T-helper 2 cell treated with Interferon-gamma antibody and Interleukin-4, amounts not matched to agents 5 μg/mL and 100 μg/mL, for 36 hours (primary cell): ENCODE measurements around the gene TPSD1.
"Not testable (repeated sequence)": the region's sequence is repeated elsewhere in the genome, so short reads cannot be mapped to it uniquely, and the experiment has no call there.

Experiments
- DNase-seq: peaks from one replicate; pipeline ENCODE4 v3.0.0; 2021; ENCODE audit warnings: low spot score
- H3K27ac Mint-ChIP-seq: one replicate; pipeline ENCODE4 v1.8.0; 2021; ENCODE audit warnings: mild to moderate bottlenecking, mixed read lengths
- H3K27me3 Mint-ChIP-seq: one replicate; pipeline ENCODE4 v1.8.0; 2021; ENCODE audit warnings: low read depth, mixed read lengths
- H3K36me3 Mint-ChIP-seq: one replicate; pipeline ENCODE4 v1.8.0; 2021; ENCODE audit warnings: low read depth, mixed read lengths
- H3K4me1 Mint-ChIP-seq: one replicate; pipeline ENCODE4 v1.8.0; 2021; ENCODE audit warnings: low read depth, mixed read lengths
- H3K4me3 Mint-ChIP-seq: one replicate; pipeline ENCODE4 v1.8.0; 2022; ENCODE audit warnings: mild to moderate bottlenecking, moderate library complexity, mixed read lengths
- H3K9me3 Mint-ChIP-seq: one replicate; pipeline ENCODE4 v1.8.0; 2021; ENCODE audit warnings: mixed read lengths

The TPSD1 gene

GRCh38 chr16:1282324-1282973 is 26.6 kb downstream of the TPSD1 start:
- Mint-ChIP-seq H3K4me1 (no peaks in the 10 kb centered on the region), H3K4me3 (no peak overlapping the region), H3K36me3 (no peaks in the 10 kb centered on the region), H3K9me3 (no peaks in the 10 kb centered on the region), H3K27me3 (no peaks in the 10 kb centered on the region), H3K27ac (no peak overlapping the region)
- no peak for DNase-seq

- Mint-ChIP-seq H3K9me3 (no peaks in the 10 kb centered on the region), H3K36me3 (no peaks in the 10 kb centered on the region), H3K4me1 (no peaks in the 10 kb centered on the region), H3K4me3 (no peak overlapping the region), H3K27me3 (peaks cover 2% of the 10 kb centered on the region), H3K27ac (no peak overlapping the region)
- no peak for DNase-seq
Observed at GRCh38 chr16:1283296-1283695, 27.4 kb downstream of the TPSD1 start.

GRCh38 chr16:1283996-1284616 is 28.2 kb downstream of the TPSD1 start:
- H3K4me3 Mint-ChIP-seq, result no peak overlapping the region
- H3K36me3 Mint-ChIP-seq, result no peaks in the 10 kb centered on the region
- H3K27me3 Mint-ChIP-seq, result peaks cover 4% of the 10 kb centered on the region
- no peak for DNase-seq
- H3K4me1 Mint-ChIP-seq, result no peaks in the 10 kb centered on the region
- no peak overlapping the region for H3K27ac Mint-ChIP-seq
- H3K9me3 Mint-ChIP-seq, result no peaks in the 10 kb centered on the region

GRCh38 chr16:1285669-1286512 is 30.0 kb downstream of the TPSD1 start:
- no peaks in the 10 kb centered on the region for H3K9me3 Mint-ChIP-seq
- no peaks in the 10 kb centered on the region for H3K4me1 Mint-ChIP-seq
- H3K4me3 Mint-ChIP-seq, result no peak overlapping the region
- H3K27ac Mint-ChIP-seq, result no peak overlapping the region
- no peaks in the 10 kb centered on the region for H3K36me3 Mint-ChIP-seq
- DNase-seq, result no peak
- H3K27me3 Mint-ChIP-seq, result peaks cover 18% of the 10 kb centered on the region

- Mint-ChIP-seq H3K4me3 (no peak overlapping the region), H3K27ac (no peak overlapping the region), H3K9me3 (no peaks in the 10 kb centered on the region), H3K36me3 (no peaks in the 10 kb centered on the region), H3K27me3 (peaks cover 21% of the 10 kb centered on the region), H3K4me1 (no peaks in the 10 kb centered on the region)
- DNase-seq, result no peak
Observed at GRCh38 chr16:1286513-1287094, 30.7 kb downstream of the TPSD1 start.

- no peaks in the 10 kb centered on the region for H3K36me3 Mint-ChIP-seq
- H3K27ac Mint-ChIP-seq, result no peak overlapping the region
- peaks cover 21% of the 10 kb centered on the region for H3K27me3 Mint-ChIP-seq
- no peak overlapping the region for H3K4me3 Mint-ChIP-seq
- H3K4me1 Mint-ChIP-seq, result no peaks in the 10 kb centered on the region
- H3K9me3 Mint-ChIP-seq, result no peaks in the 10 kb centered on the region
- no peak for DNase-seq
Observed at GRCh38 chr16:1287982-1288670, 32.3 kb downstream of the TPSD1 start.

GRCh38 chr16:1288813-1289476 is 33.1 kb downstream of the TPSD1 start:
- Mint-ChIP-seq H3K36me3 (no peaks in the 10 kb centered on the region), H3K27ac (no peak overlapping the region), H3K4me1 (no peaks in the 10 kb centered on the region), H3K27me3 (peaks cover 24% of the 10 kb centered on the region), H3K9me3 (no peaks in the 10 kb centered on the region), H3K4me3 (no peak overlapping the region)
- DNase-seq, result no peak

GRCh38 chr16:1289477-1289866 is 33.6 kb downstream of the TPSD1 start:
- H3K27me3 Mint-ChIP-seq, result peaks cover 24% of the 10 kb centered on the region
- DNase-seq, result no peak
- H3K9me3 Mint-ChIP-seq, result no peaks in the 10 kb centered on the region
- H3K27ac Mint-ChIP-seq, result no peak overlapping the region
- no peaks in the 10 kb centered on the region for H3K4me1 Mint-ChIP-seq
- no peak overlapping the region for H3K4me3 Mint-ChIP-seq
- no peaks in the 10 kb centered on the region for H3K36me3 Mint-ChIP-seq

- Mint-ChIP-seq H3K9me3 (no peaks in the 10 kb centered on the region), H3K27ac (no peak overlapping the region), H3K4me3 (no peak overlapping the region), H3K36me3 (no peaks in the 10 kb centered on the region), H3K27me3 (peaks cover 24% of the 10 kb centered on the region), H3K4me1 (no peaks in the 10 kb centered on the region)
- no peak for DNase-seq
Observed at GRCh38 chr16:1290063-1290501, 34.2 kb downstream of the TPSD1 start.

GRCh38 chr16:1290860-1291575 is 35.1 kb downstream of the TPSD1 start:
- Mint-ChIP-seq H3K27me3 (peaks cover 24% of the 10 kb centered on the region), H3K4me3 (no peak overlapping the region)

GRCh38 chr16:1291576-1291974 is 35.7 kb downstream of the TPSD1 start:
- no peak overlapping the region for H3K4me3 Mint-ChIP-seq
- no peak overlapping the region for H3K27ac Mint-ChIP-seq
- DNase-seq, result no peak
- H3K27me3 Mint-ChIP-seq, result peaks cover 24% of the 10 kb centered on the region
- no peaks in the 10 kb centered on the region for H3K36me3 Mint-ChIP-seq
- H3K4me1 Mint-ChIP-seq, result no peaks in the 10 kb centered on the region
- no peaks in the 10 kb centered on the region for H3K9me3 Mint-ChIP-seq

More at GRCh38 chr16:1290860-1291575, 35.1 kb downstream of the TPSD1 start:
- no peaks in the 10 kb centered on the region for H3K4me1 Mint-ChIP-seq
- H3K9me3 Mint-ChIP-seq, result no peaks in the 10 kb centered on the region
- no peaks in the 10 kb centered on the region for H3K36me3 Mint-ChIP-seq
- DNase-seq, result no peak
- H3K27ac Mint-ChIP-seq, result no peak overlapping the region

GRCh38 chr16:1292208-1292607 is 36.3 kb downstream of the TPSD1 start:
- not testable (repeated sequence) for H3K9me3 Mint-ChIP-seq, H3K36me3 Mint-ChIP-seq, DNase-seq, H3K27ac Mint-ChIP-seq, H3K4me3 Mint-ChIP-seq, H3K4me1 Mint-ChIP-seq
- peaks cover 24% of the 10 kb centered on the region for H3K27me3 Mint-ChIP-seq

GRCh38 chr16:1292808-1293207 is 36.9 kb downstream of the TPSD1 start:
- not testable (repeated sequence) for H3K9me3 Mint-ChIP-seq, H3K36me3 Mint-ChIP-seq, DNase-seq, H3K4me1 Mint-ChIP-seq, H3K4me3 Mint-ChIP-seq, H3K27ac Mint-ChIP-seq
- H3K27me3 Mint-ChIP-seq, result peaks cover 22% of the 10 kb centered on the region
